Breast epithelium (tissue), 3 donors: ENCODE measurements around the gene COL11A1.

Source experiments
- POLR2A ChIP-seq: fragments of 450-650 bp; IDR thresholded peaks from one replicate; pipeline ENCODE4 v1.6.1; 2016; ENCODE audit warnings: antibody characterized with exemption, mild to moderate bottlenecking, moderate library complexity
- POLR2AphosphoS5 ChIP-seq, 3 donors: sonication (generic); formaldehyde crosslinking; IDR thresholded peaks; one replicate each; pipeline ENCODE4 v1.6.1; 2017; ENCODE audit warnings: antibody characterized with exemption in 3 of 3
- TF ChIP-seq, protein P1 (sequence below), 3 donors: fragments of 450-650 bp; IDR thresholded peaks; one replicate each; pipeline ENCODE4 v1.5.1; 2016 to 2017; ENCODE audit warnings: antibody characterized with exemption in 3 of 3, mild to moderate bottlenecking in 3 of 3, moderate library complexity in 3 of 3

DNA sequence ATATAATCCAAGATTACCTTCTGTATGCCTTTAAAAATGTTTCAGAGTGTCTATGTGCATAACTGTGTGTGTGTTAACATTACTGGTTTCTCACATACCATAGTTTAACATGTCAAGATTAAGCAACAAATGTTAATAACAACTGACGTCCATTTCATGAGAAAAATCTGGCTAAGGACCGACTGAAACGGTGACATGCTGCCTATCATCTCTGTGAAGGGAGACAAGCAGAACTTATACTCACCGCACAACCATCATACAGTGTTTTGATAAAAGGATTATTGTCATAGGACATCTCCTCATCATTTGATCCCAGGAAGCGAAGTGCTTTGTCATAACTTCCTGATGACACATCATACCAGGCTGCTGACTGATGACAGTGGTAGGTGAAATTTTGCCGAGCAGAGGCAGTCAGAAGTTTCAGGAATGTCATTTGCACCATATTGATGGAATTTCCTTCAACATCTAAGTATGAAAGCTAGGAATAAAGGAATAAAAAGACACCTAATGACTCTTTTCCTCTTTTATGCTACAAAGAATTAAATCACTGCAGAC, 228.8 kb downstream of the COL11A1 start:
- TF ChIP-seq, protein P1, sequence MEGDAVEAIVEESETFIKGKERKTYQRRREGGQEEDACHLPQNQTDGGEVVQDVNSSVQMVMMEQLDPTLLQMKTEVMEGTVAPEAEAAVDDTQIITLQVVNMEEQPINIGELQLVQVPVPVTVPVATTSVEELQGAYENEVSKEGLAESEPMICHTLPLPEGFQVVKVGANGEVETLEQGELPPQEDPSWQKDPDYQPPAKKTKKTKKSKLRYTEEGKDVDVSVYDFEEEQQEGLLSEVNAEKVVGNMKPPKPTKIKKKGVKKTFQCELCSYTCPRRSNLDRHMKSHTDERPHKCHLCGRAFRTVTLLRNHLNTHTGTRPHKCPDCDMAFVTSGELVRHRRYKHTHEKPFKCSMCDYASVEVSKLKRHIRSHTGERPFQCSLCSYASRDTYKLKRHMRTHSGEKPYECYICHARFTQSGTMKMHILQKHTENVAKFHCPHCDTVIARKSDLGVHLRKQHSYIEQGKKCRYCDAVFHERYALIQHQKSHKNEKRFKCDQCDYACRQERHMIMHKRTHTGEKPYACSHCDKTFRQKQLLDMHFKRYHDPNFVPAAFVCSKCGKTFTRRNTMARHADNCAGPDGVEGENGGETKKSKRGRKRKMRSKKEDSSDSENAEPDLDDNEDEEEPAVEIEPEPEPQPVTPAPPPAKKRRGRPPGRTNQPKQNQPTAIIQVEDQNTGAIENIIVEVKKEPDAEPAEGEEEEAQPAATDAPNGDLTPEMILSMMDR (IDR thresholded peaks at IDR 0.05): no peak
- no peak for TF ChIP-seq POLR2A
- TF ChIP-seq POLR2AphosphoS5 (IDR thresholded peaks at IDR 0.05): no peak
